Ammon's horn (tissue), 1 donor: ENCODE measurements around the gene MRTFB.
A peak's percentile ranks its signal among the peaks of the same experiment; 100 is the strongest.

Source experiments
- DNase-seq: peaks from one replicate; pipeline ENCODE4 v3.0.0-alpha.2; 2016; ENCODE audit warnings: low spot score

MRTFB gene

GRCh38 chr16:14186007-14186794 lies 115.1 kb downstream of the MRTFB start:
- DNase-seq: peak; percentile 73

- DNase-seq: no peak
Observed at GRCh38 chr16:14186795-14187221, 115.7 kb downstream of the MRTFB start.

GRCh38 chr16:14187517-14188338 lies 116.6 kb downstream of the MRTFB start:
- DNase-seq: no peak

GRCh38 chr16:14193316-14193871 lies 122.3 kb downstream of the MRTFB start:
- DNase-seq: no peak

GRCh38 chr16:14194721-14195120 lies 123.6 kb downstream of the MRTFB start:
- DNase-seq: no peak

GRCh38 chr16:14196011-14196410 lies 124.9 kb downstream of the MRTFB start:
- peak; percentile 49 for DNase-seq

GRCh38 chr16:14196539-14196938 lies 125.4 kb downstream of the MRTFB start:
- DNase-seq: no peak

GRCh38 chr16:14198012-14198411 lies 126.9 kb downstream of the MRTFB start:
- no peak for DNase-seq

- no peak for DNase-seq
Observed at GRCh38 chr16:14198572-14198971, 127.5 kb downstream of the MRTFB start.

GRCh38 chr16:14199199-14199598 lies 128.1 kb downstream of the MRTFB start:
- DNase-seq: no peak

- no peak for DNase-seq
Observed at GRCh38 chr16:14199624-14200023, 128.5 kb downstream of the MRTFB start.

- DNase-seq: no peak
Observed at GRCh38 chr16:14202095-14202494, 131.0 kb downstream of the MRTFB start.

- DNase-seq: no peak
Observed at GRCh38 chr16:14202697-14203096, 131.6 kb downstream of the MRTFB start.

- DNase-seq: no peak
Observed at GRCh38 chr16:14203166-14203565, 132.0 kb downstream of the MRTFB start.

- DNase-seq: no peak
Observed at GRCh38 chr16:14205666-14206065, 134.5 kb downstream of the MRTFB start.

- no peak for DNase-seq
Observed at GRCh38 chr16:14211856-14212543, 140.9 kb downstream of the MRTFB start.

GRCh38 chr16:14215941-14216340 lies 144.8 kb downstream of the MRTFB start:
- no peak for DNase-seq

- DNase-seq: no peak
Observed at GRCh38 chr16:14219983-14220382, 148.9 kb downstream of the MRTFB start.

GRCh38 chr16:14223632-14224031 lies 152.5 kb downstream of the MRTFB start:
- DNase-seq: no peak

GRCh38 chr16:14225457-14225856 lies 154.3 kb downstream of the MRTFB start:
- DNase-seq: no peak

GRCh38 chr16:14232106-14232864 lies 161.2 kb downstream of the MRTFB start:
- no peak for DNase-seq

- no peak for DNase-seq
Observed at GRCh38 chr16:14236401-14236800, 165.3 kb downstream of the MRTFB start.
